Ramos (cell line): ENCODE data around the gene MOV10.
"Not testable (repeated sequence)": the region's sequence is repeated elsewhere in the genome, so short reads cannot be mapped to it uniquely, and the experiment has no call there.

Source experiments
- in situ Hi-C: fragments of 300-500 bp; cut with MboI; formaldehyde crosslinking; loops from one replicate; pipeline ENCODE4 v1.14.3; 2022; ENCODE audit warnings: low sequenced_read_pairs; ENCODE audit not compliant: unreplicated experiment

The MOV10 gene

GRCh38 chr1:112728306-112728971 is 54.0 kb downstream of the MOV10 start:
- in situ Hi-C loops, result not testable (repeated sequence)

- in situ Hi-C loops, result not testable (repeated sequence)
Observed at GRCh38 chr1:112729011-112729410, 54.6 kb downstream of the MOV10 start.

- in situ Hi-C loops, result no loop called here
Observed at GRCh38 chr1:112729909-112730308, 55.5 kb downstream of the MOV10 start.

GRCh38 chr1:112731451-112731850 is 57.0 kb downstream of the MOV10 start:
- in situ Hi-C loops, result no loop called here

GRCh38 chr1:112735752-112736151 is 61.3 kb downstream of the MOV10 start:
- in situ Hi-C loops, result no loop called here

GRCh38 chr1:112737573-112737972 is 63.1 kb downstream of the MOV10 start:
- in situ Hi-C loops, result no loop called here

GRCh38 chr1:112743174-112744008 is 68.9 kb downstream of the MOV10 start:
- in situ Hi-C loops, result no loop called here

GRCh38 chr1:112744009-112744578 is 69.6 kb downstream of the MOV10 start:
- in situ Hi-C loops, result no loop called here

GRCh38 chr1:112748396-112748795 is 73.9 kb downstream of the MOV10 start:
- in situ Hi-C loops, result no loop called here
